IMR-90 (cell line): ENCODE data around the gene IQSEC3. TPM values are rescaled to one million over a fixed set of nuclear protein-coding genes. Genes with fewer than 3 reads are reported as not detected.
"Not testable (repeated sequence)": the region's sequence is repeated elsewhere in the genome, so short reads cannot be mapped to it uniquely, and the experiment has no call there.

ENCODE experiments used
- ATAC-seq: fragments of 200-7000 bp; cut with Tn5 transposase; 2 replicates; pipeline ENCODE4 v1.9.1; 2020; ENCODE audit warnings: low read depth, mild to moderate bottlenecking, moderate library complexity
- BruUV-seq: library from RNA; stranded (reverse); fragments of 400-500 nt; replicated peaks from 2 replicates; lab custom pipeline; 2021; lab: Mats Ljungman, UMichigan
- CTCF ChIA-PET: fragments of 300-600 bp; formaldehyde crosslinking; extraction: SDS; loops from one replicate; lab custom pipeline; 2021; ENCODE audit warnings: antibody characterized with exemption; lab: Yijun Ruan, JAX
- POLR2A ChIA-PET: fragments of 300-600 bp; sonication (Branson Sonifier 250); formaldehyde crosslinking; loops from one replicate; lab custom pipeline; 2022; ENCODE audit warnings: antibody characterized with exemption; ENCODE audit not compliant: unreplicated experiment; lab: Charles Lee
- DNase-seq: peaks from one replicate; pipeline ENCODE4 v3.0.0; 2013
- H2AFZ ChIP-seq: replicated peaks from 2 replicates; pipeline ENCODE3; 2013; ENCODE audit warnings: low read length, mild to moderate bottlenecking; ENCODE audit not compliant: poor library complexity
- H2AK5ac ChIP-seq: 2 replicates; pipeline ENCODE4 v1.6.1; 2013; ENCODE audit warnings: low read depth, low read length, inconsistent platforms
- H2AK9ac ChIP-seq: replicated peaks from 2 replicates; pipeline ENCODE3; 2013; ENCODE audit warnings: mild to moderate bottlenecking, low read depth, low read length, moderate library complexity; ENCODE audit not compliant: poor library complexity
- H2BK120ac ChIP-seq: 2 replicates; pipeline ENCODE4 v1.6.1; 2013; ENCODE audit warnings: low read depth, low read length, inconsistent platforms
- H2BK15ac ChIP-seq: 3 replicates; pipeline ENCODE4 v1.6.1; 2013; ENCODE audit warnings: low read depth, low read length, inconsistent platforms
- H2BK20ac ChIP-seq: 2 replicates; pipeline ENCODE4 v1.6.1; 2013; ENCODE audit warnings: low read depth, mild to moderate bottlenecking, inconsistent platforms, low read length, moderate library complexity
- H2BK5ac ChIP-seq: 2 replicates; pipeline ENCODE4 v1.6.1; 2013; ENCODE audit warnings: mild to moderate bottlenecking, low read depth, low read length, inconsistent platforms; ENCODE audit not compliant: poor library complexity, severe bottlenecking
- H3K14ac ChIP-seq: replicated peaks from 2 replicates; pipeline ENCODE4 v1.6.1; 2013; ENCODE audit warnings: low read depth, low read length, inconsistent platforms
- H3K18ac ChIP-seq: 2 replicates; pipeline ENCODE4 v1.6.1; 2013; ENCODE audit warnings: low read depth, low read length, control low read depth
- H3K23ac ChIP-seq: 2 replicates; pipeline ENCODE4 v1.6.1; 2013; ENCODE audit warnings: low read depth, low read length, inconsistent platforms
- H3K27ac ChIP-seq: 2 replicates; pipeline ENCODE4 v1.5.1; 2013; ENCODE audit warnings: mild to moderate bottlenecking, control low read depth, low read length; ENCODE audit not compliant: insufficient read depth
- H3K27me3 ChIP-seq: 2 replicates; pipeline ENCODE4 v1.6.1; 2013; ENCODE audit warnings: low read length; ENCODE audit not compliant: control insufficient read depth, insufficient read depth
- H3K36me3 ChIP-seq: 2 replicates; pipeline ENCODE4 v1.6.1; 2013; ENCODE audit warnings: low read length, mixed read lengths; ENCODE audit not compliant: control insufficient read depth, insufficient read depth
- H3K4ac ChIP-seq: 2 replicates; pipeline ENCODE4 v1.6.1; 2013; ENCODE audit warnings: low read depth, low read length, inconsistent platforms
- H3K4me1 ChIP-seq: 2 replicates; pipeline ENCODE4 v1.6.1; 2013; ENCODE audit warnings: low read length, mixed read lengths; ENCODE audit not compliant: control insufficient read depth, insufficient read depth
- H3K4me2 ChIP-seq: 2 replicates; pipeline ENCODE4 v1.6.1; 2013; ENCODE audit warnings: low read depth, mild to moderate bottlenecking, control low read depth, low read length, moderate library complexity
- H3K4me3 ChIP-seq: 2 replicates; pipeline ENCODE4 v1.5.1; 2013; ENCODE audit warnings: low read depth, mild to moderate bottlenecking, control low read depth, low read length, moderate library complexity; ENCODE audit not compliant: insufficient read depth
- H3K56ac ChIP-seq: 2 replicates; pipeline ENCODE4 v1.6.1; 2013; ENCODE audit warnings: low read length, inconsistent platforms; ENCODE audit not compliant: insufficient read depth; ENCODE audit errors: extremely low read depth
- H3K79me1 ChIP-seq, 2 experiments: 2 replicates each; pipeline ENCODE4 v1.6.1; 2013; ENCODE audit warnings: low read length in 2 of 2, inconsistent platforms in 1 of 2, low read depth in 1 of 2
- H3K9ac ChIP-seq: 2 replicates; pipeline ENCODE4 v1.6.1; 2013; ENCODE audit warnings: low read depth, low read length, control low read depth
- H3K9me1 ChIP-seq: 2 replicates; pipeline ENCODE4 v1.6.1; 2013; ENCODE audit warnings: low read length, inconsistent platforms; ENCODE audit not compliant: insufficient read depth
- H3K9me3 ChIP-seq: 2 replicates; pipeline ENCODE4 v1.6.1; 2013; ENCODE audit warnings: low read length; ENCODE audit not compliant: control insufficient read depth, insufficient read depth
- H4K20me1 ChIP-seq: 2 replicates; pipeline ENCODE4 v1.6.1; 2013; ENCODE audit warnings: low read length, inconsistent platforms; ENCODE audit not compliant: insufficient read depth
- H4K5ac ChIP-seq: 2 replicates; pipeline ENCODE4 v1.6.1; 2013; ENCODE audit warnings: mild to moderate bottlenecking, low read depth, low read length, control low read depth
- H4K8ac ChIP-seq, 2 experiments: 2 replicates each; pipeline ENCODE4 v1.6.1; 2013; ENCODE audit warnings: low read depth in 2 of 2, low read length in 2 of 2, control low read depth in 1 of 2, inconsistent platforms in 1 of 2
- H4K91ac ChIP-seq: 2 replicates; pipeline ENCODE4 v1.6.1; 2013; ENCODE audit warnings: low read depth, low read length, inconsistent platforms; ENCODE audit not compliant: insufficient read depth
- WGBS, 2 experiments: methylation state at CpG; one replicate each; pipeline versions ENCODE4 v1.1.5 to v1.1.7; 2013; ENCODE audit warnings: missing lambda C conversion rate in 2 of 2; ENCODE audit not compliant: insufficient read length in 1 of 2; ENCODE audit errors: extremely low coverage in 2 of 2; 5-methylcytosine and 5-hydroxymethylcytosine counted together
- dilution Hi-C: fragments of 300-500 bp; cut with HindIII; formaldehyde crosslinking; loops from one replicate; pipeline ENCODE4 v1.14.3; 2018; ENCODE audit warnings: low sequenced_read_pairs; ENCODE audit not compliant: unreplicated experiment
- in situ Hi-C: fragments of 300-500 bp; cut with MboI; formaldehyde crosslinking; loops from 3 replicates; pipeline ENCODE4 v1.14.3; 2019; ENCODE audit warnings: low sequenced_read_pairs, inconsistent platforms, mixed read lengths
- intact Hi-C: fragments of 100-400 bp; cut with micrococcal nuclease; formaldehyde crosslinking; loops from 2 replicates; pipeline ENCODE4 v1.10.0; 2022
- polyA plus RNA-seq, 3 experiments: library from polyadenylated mRNA; depleted of rRNA; stranded (reverse); fragments of >200 nt; gene quantifications; 2 replicates each; pipeline ENCODE4 v1.2.3, GENCODE V29; 2012; ENCODE audit warnings: low replicate concordance in 1 of 3
- total RNA-seq: library from RNA; depleted of rRNA; stranded (reverse); fragments of >200 nt; gene quantifications from 2 replicates; pipeline ENCODE4 v1.2.3, GENCODE V29; 2012

IQSEC3 gene
- total and polyA plus RNA-seq, 2 of the 4 experiments (the other 2 are of a cell fraction), result 0.10 TPM; not detected in 1

GRCh38 chr12:217029-217428 lies 150.5 kb downstream of the IQSEC3 start:
- Histone ChIP-seq H2BK5ac (peak overlapping the region; percentile 5), H3K27me3 (peaks cover 63% of the 10 kb centered on the region)
- H3K36me3 ChIP-seq, H4K91ac ChIP-seq, H3K27ac ChIP-seq, H4K8ac ChIP-seq, CTCF ChIA-PET, H3K9me3 ChIP-seq, H2BK15ac ChIP-seq, H3K14ac ChIP-seq, H3K4me2 ChIP-seq, BruUV-seq, ATAC-seq, intact Hi-C loops, H4K20me1 ChIP-seq, H2AK5ac ChIP-seq, in situ Hi-C loops, H3K4me3 ChIP-seq, H3K56ac ChIP-seq, H2AFZ ChIP-seq, H3K79me1 ChIP-seq, DNase-seq, dilution Hi-C loops, H3K9me1 ChIP-seq, H3K9ac ChIP-seq, H3K4ac ChIP-seq, H4K5ac ChIP-seq, H2BK20ac ChIP-seq, H2BK120ac ChIP-seq, H3K18ac ChIP-seq, H2AK9ac ChIP-seq, H3K23ac ChIP-seq, H3K4me1 ChIP-seq, POLR2A ChIA-PET: not testable (repeated sequence)
- 51% methylated on average over 3 of the region's 6 CpGs; no CpG with 5 or more reads in 1 of the 2 experiments for WGBS, 2 experiments
